Endothelial cell of umbilical vein (primary cell): ENCODE data around the gene ABCA2. TPM values are rescaled to one million over a fixed set of nuclear protein-coding genes. Genes with fewer than 3 reads are reported as not detected.

Experiments
- BruUV-seq: library from RNA; stranded (reverse); fragments of 400-500 nt; replicated peaks from 2 replicates; lab custom pipeline; 2021; lab: Mats Ljungman, UMichigan
- CTCF ChIA-PET: fragments of 300-600, 350-600 bp; sonication (Branson Sonifier 250); formaldehyde crosslinking; loops from one replicate; lab custom pipeline; 2021; ENCODE audit warnings: antibody characterized with exemption, inconsistent platforms; lab: Charles Lee
- POLR2A ChIA-PET: fragments of 300-600, 350-600 bp; sonication (Branson Sonifier 250); formaldehyde crosslinking; loops from one replicate; lab custom pipeline; 2021; ENCODE audit warnings: antibody characterized with exemption, inconsistent platforms; lab: Charles Lee
- DNase-seq: peaks from one replicate; pipeline ENCODE4 v3.0.0-alpha.2; 2011; ENCODE audit warnings: low read depth, low spot score
- FAIRE-seq: peaks from 2 replicates; lab custom pipeline; 2011; peaks lifted over from hg19 to GRCh38; lab: Jason Lieb, UNC
- H2AFZ ChIP-seq: 2 replicates; pipeline ENCODE4 v1.6.0; 2012; ENCODE audit warnings: low read depth, low read length, control low read depth, inconsistent platforms
- H3K27ac ChIP-seq: 2 replicates; pipeline ENCODE4 v1.5.1; 2011; ENCODE audit warnings: low read depth, mild to moderate bottlenecking, control low read depth, low read length, moderate library complexity; ENCODE audit not compliant: insufficient read depth
- H3K27me3 ChIP-seq, 2 experiments: 2 replicates each; pipeline versions ENCODE4 v1.6.0 to v1.6.1; 2011; ENCODE audit warnings: low read length in 2 of 2, mixed read lengths in 1 of 2; ENCODE audit not compliant: control insufficient read depth in 2 of 2, insufficient read depth in 2 of 2
- H3K36me3 ChIP-seq, 2 experiments: 2 replicates in 1 of 2; 3 replicates in 1 of 2; pipeline ENCODE4 v1.5.1; 2011; ENCODE audit warnings: low read length in 2 of 2, mild to moderate bottlenecking in 1 of 2, moderate library complexity in 1 of 2; ENCODE audit not compliant: control insufficient read depth in 2 of 2, insufficient read depth in 2 of 2; ENCODE audit errors: extremely low read depth in 1 of 2
- H3K4me1 ChIP-seq: 3 replicates; pipeline ENCODE4 v1.5.1; 2011; ENCODE audit warnings: mild to moderate bottlenecking, low read length; ENCODE audit not compliant: control insufficient read depth, insufficient read depth; ENCODE audit errors: extremely low read depth
- H3K4me2 ChIP-seq: 2 replicates; pipeline ENCODE4 v1.6.1; 2011; ENCODE audit warnings: low read length, control low read depth, mixed read lengths; ENCODE audit not compliant: insufficient read depth
- H3K4me3 ChIP-seq, 3 experiments: fragments of 200-600 bp in 1 of 3; sonication (generic), shearing (Covaris generic) in 1 of 3; replicated peaks in 1 of 3; 2 replicates each; pipeline ENCODE4 v1.5.1; 2011 to 2016; ENCODE audit warnings: control low read depth in 3 of 3, low read length in 3 of 3, mild to moderate bottlenecking in 2 of 3, inconsistent platforms in 1 of 3, low read depth in 1 of 3, moderate library complexity in 1 of 3; ENCODE audit not compliant: insufficient read depth in 1 of 3
- H3K79me2 ChIP-seq: 2 replicates; pipeline ENCODE4 v1.6.0; 2012; ENCODE audit warnings: low read length, inconsistent platforms; ENCODE audit not compliant: control insufficient read depth, insufficient read depth
- H3K9ac ChIP-seq: replicated peaks from 2 replicates; pipeline ENCODE3; 2011; ENCODE audit warnings: low read length, control low read depth; ENCODE audit not compliant: insufficient read depth; ENCODE audit errors: extremely low read depth
- H3K9me1 ChIP-seq: replicated peaks from 3 replicates; pipeline ENCODE4 v1.6.0; 2011; ENCODE audit warnings: mild to moderate bottlenecking, low read length; ENCODE audit not compliant: control insufficient read depth, insufficient read depth; ENCODE audit errors: extremely low read depth
- H3K9me3 ChIP-seq: replicated peaks from 2 replicates; pipeline ENCODE4 v1.5.1; 2012; ENCODE audit warnings: low read length, inconsistent platforms; ENCODE audit not compliant: control insufficient read depth, insufficient read depth
- H4K20me1 ChIP-seq: replicated peaks from 2 replicates; pipeline ENCODE3; 2011; ENCODE audit warnings: mild to moderate bottlenecking, low read length; ENCODE audit not compliant: control insufficient read depth, insufficient read depth; ENCODE audit errors: extremely low read depth
- EZH2 ChIP-seq: IDR thresholded peaks from 2 replicates; pipeline ENCODE4 v1.6.1; 2012; ENCODE audit warnings: borderline replicate concordance, low read depth, mild to moderate bottlenecking, moderate library complexity, low read length, inconsistent platforms; ENCODE audit not compliant: severe bottlenecking
- FOS ChIP-seq: IDR thresholded peaks from 2 replicates; pipeline ENCODE4 v1.6.1; 2011; ENCODE audit warnings: mild to moderate bottlenecking, low read length, moderate library complexity, borderline replicate concordance; ENCODE audit not compliant: insufficient read depth
- GATA2 ChIP-seq: IDR thresholded peaks from 2 replicates; pipeline ENCODE4 v1.7.0; 2011; ENCODE audit warnings: low read depth, mild to moderate bottlenecking, moderate library complexity, mixed read lengths, low read length; ENCODE audit not compliant: insufficient read length, insufficient read depth
- JUN ChIP-seq: IDR thresholded peaks from 2 replicates; pipeline ENCODE4 v1.6.1; 2011; ENCODE audit warnings: borderline replicate concordance, low read depth; ENCODE audit not compliant: insufficient read length, insufficient read depth
- MYC ChIP-seq: IDR thresholded peaks from one replicate; pipeline ENCODE4 v1.6.1; 2011; ENCODE audit warnings: mild to moderate bottlenecking, low read depth, low read length
- dilution Hi-C: fragments of 300-500 bp; cut with MboI; formaldehyde crosslinking; loops from one replicate; pipeline ENCODE4 v1.15.0; 2019; ENCODE audit warnings: low sequenced_read_pairs; ENCODE audit not compliant: extremely low pct_ligation_motif_present
- intact Hi-C: fragments of 100-400 bp; cut with micrococcal nuclease; formaldehyde crosslinking; loops from one replicate; pipeline ENCODE4 v1.10.0; 2022
- polyA plus RNA-seq, 4 experiments: library from polyadenylated mRNA; depleted of rRNA in 3 of 4; stranded (reverse) in 3 of 4; unstranded in 1 of 4; fragments of >200 nt; gene quantifications; 2 replicates each; pipeline versions ENCODE4 v1.2.1 to v1.2.3, GENCODE V29; 2011 to 2012; ENCODE audit warnings: missing spikeins in 1 of 4
- total RNA-seq: library from RNA; stranded (reverse); gene quantifications from 2 replicates; pipeline ENCODE4 v1.2.3, GENCODE V29; 2021
- TF ChIP-seq, protein P1 (sequence below), 2 donors: IDR thresholded peaks; 1 replicate in 1 of 2; 2 replicates in 1 of 2; pipeline ENCODE4 v1.5.1; 2011; ENCODE audit warnings: low read length in 2 of 2, mild to moderate bottlenecking in 2 of 2, moderate library complexity in 2 of 2, control low read depth in 1 of 2, inconsistent platforms in 1 of 2, low read depth in 1 of 2; ENCODE audit not compliant: insufficient read depth in 1 of 2; ENCODE audit errors: extremely low read depth in 1 of 2

ABCA2 gene
- total and polyA plus RNA-seq, 2 donors (not counting 3 experiments of a cell fraction or from before 2014, with no cell fraction given) = 20.0 to 29.1 TPM

DNA sequence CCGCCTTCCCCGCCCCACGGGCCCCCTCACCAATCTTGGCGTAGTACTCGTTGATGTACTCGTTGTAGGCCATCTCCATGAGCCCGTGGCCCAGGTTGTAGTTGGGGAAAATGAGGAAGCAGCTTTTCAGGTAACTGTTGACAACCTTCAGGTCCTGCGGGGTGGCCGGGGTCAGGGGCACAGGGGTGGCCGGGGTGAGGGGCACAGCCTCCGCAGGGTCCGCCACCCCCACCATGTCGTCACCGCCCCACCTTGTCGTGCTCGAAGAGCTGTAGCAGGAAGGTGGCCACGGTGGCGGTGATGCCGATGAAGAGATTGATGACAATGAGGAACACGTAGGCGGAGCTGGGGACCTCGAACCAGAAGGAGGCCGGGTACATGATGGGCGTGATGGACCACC, 16.9 kb downstream of the ABCA2 start:
- no peak overlapping the region for H3K27ac ChIP-seq
- CTCF ChIA-PET = interaction anchor here (1.4 to 1.9 kb wide), 3 partner anchors 18 to 24 kb away, joined by 3 to 6 read pairs (median 4); no protein-coding TSS in a partner anchor
- H2AFZ ChIP-seq = no peak overlapping the region
- no peaks in the 10 kb centered on the region for H3K27me3 ChIP-seq
- BruUV-seq = no TSS peak
- H3K79me2 ChIP-seq = no peaks in the 10 kb centered on the region
- POLR2A ChIA-PET = no interaction called here
- H4K20me1 ChIP-seq = no peaks in the 10 kb centered on the region
- no peaks in the 10 kb centered on the region for H3K4me1 ChIP-seq
- H3K9me1 ChIP-seq = no peaks in the 10 kb centered on the region
- FAIRE-seq (no peak), DNase-seq (no peak)
- dilution Hi-C loops = no loop called here
- no peak overlapping the region for H3K9ac ChIP-seq
- TF ChIP-seq JUN (no peak), MYC (no peak), EZH2 (no peak), FOS (no peak), GATA2 (no peak)
- TF ChIP-seq, protein P1, sequence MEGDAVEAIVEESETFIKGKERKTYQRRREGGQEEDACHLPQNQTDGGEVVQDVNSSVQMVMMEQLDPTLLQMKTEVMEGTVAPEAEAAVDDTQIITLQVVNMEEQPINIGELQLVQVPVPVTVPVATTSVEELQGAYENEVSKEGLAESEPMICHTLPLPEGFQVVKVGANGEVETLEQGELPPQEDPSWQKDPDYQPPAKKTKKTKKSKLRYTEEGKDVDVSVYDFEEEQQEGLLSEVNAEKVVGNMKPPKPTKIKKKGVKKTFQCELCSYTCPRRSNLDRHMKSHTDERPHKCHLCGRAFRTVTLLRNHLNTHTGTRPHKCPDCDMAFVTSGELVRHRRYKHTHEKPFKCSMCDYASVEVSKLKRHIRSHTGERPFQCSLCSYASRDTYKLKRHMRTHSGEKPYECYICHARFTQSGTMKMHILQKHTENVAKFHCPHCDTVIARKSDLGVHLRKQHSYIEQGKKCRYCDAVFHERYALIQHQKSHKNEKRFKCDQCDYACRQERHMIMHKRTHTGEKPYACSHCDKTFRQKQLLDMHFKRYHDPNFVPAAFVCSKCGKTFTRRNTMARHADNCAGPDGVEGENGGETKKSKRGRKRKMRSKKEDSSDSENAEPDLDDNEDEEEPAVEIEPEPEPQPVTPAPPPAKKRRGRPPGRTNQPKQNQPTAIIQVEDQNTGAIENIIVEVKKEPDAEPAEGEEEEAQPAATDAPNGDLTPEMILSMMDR (IDR thresholded peaks at IDR 0.05; ENCODE audit: extremely low read depth in 1 of 2, insufficient read depth in 1 of 2, low read depth in 1 of 2, low read length in 2 of 2) = no peak
- H3K36me3 ChIP-seq = no peaks in the 10 kb centered on the region
- H3K4me2 ChIP-seq = no peak overlapping the region
- no peak overlapping the region for H3K4me3 ChIP-seq
- no peaks in the 10 kb centered on the region for H3K9me3 ChIP-seq
- intact Hi-C loops = no loop called here
